ENCODE measurements around the gene POLE2.
"Not testable (repeated sequence)": the region's sequence is repeated elsewhere in the genome, so short reads cannot be mapped to it uniquely, and the experiment has no call there.

Gene POLE2

DNA sequence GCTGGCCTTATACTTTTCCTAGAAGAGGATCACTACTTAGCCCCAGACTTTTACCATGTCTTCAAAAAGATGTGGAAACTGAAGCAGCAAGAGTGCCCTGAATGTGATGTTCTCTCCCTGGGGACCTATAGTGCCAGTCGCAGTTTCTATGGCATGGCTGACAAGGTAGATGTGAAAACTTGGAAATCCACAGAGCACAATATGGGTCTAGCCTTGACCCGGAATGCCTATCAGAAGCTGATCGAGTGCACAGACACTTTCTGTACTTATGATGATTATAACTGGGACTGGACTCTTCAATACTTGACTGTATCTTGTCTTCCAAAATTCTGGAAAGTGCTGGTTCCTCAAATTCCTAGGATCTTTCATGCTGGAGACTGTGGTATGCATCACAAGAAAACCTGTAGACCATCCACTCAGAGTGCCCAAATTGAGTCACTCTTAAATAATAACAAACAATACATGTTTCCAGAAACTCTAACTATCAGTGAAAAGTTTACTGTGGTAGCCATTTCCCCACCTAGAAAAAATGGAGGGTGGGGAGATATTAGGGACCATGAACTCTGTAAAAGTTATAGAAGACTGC lies 65.9 kb downstream of the POLE2 start:
- DNase-seq (ENCODE audit: low read depth in 2 of 2), result no peak
- H3K4me3 ChIP-seq (replicated peaks in 1 of 2; ENCODE audit: low read depth in 2 of 2, low read length in 2 of 2), result peak overlapping the region; percentile 92 to 93
- TF ChIP-seq, protein P1, sequence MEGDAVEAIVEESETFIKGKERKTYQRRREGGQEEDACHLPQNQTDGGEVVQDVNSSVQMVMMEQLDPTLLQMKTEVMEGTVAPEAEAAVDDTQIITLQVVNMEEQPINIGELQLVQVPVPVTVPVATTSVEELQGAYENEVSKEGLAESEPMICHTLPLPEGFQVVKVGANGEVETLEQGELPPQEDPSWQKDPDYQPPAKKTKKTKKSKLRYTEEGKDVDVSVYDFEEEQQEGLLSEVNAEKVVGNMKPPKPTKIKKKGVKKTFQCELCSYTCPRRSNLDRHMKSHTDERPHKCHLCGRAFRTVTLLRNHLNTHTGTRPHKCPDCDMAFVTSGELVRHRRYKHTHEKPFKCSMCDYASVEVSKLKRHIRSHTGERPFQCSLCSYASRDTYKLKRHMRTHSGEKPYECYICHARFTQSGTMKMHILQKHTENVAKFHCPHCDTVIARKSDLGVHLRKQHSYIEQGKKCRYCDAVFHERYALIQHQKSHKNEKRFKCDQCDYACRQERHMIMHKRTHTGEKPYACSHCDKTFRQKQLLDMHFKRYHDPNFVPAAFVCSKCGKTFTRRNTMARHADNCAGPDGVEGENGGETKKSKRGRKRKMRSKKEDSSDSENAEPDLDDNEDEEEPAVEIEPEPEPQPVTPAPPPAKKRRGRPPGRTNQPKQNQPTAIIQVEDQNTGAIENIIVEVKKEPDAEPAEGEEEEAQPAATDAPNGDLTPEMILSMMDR (IDR thresholded peaks at IDR 0.05; ENCODE audit: low read depth, low read length), result no peak

DNA sequence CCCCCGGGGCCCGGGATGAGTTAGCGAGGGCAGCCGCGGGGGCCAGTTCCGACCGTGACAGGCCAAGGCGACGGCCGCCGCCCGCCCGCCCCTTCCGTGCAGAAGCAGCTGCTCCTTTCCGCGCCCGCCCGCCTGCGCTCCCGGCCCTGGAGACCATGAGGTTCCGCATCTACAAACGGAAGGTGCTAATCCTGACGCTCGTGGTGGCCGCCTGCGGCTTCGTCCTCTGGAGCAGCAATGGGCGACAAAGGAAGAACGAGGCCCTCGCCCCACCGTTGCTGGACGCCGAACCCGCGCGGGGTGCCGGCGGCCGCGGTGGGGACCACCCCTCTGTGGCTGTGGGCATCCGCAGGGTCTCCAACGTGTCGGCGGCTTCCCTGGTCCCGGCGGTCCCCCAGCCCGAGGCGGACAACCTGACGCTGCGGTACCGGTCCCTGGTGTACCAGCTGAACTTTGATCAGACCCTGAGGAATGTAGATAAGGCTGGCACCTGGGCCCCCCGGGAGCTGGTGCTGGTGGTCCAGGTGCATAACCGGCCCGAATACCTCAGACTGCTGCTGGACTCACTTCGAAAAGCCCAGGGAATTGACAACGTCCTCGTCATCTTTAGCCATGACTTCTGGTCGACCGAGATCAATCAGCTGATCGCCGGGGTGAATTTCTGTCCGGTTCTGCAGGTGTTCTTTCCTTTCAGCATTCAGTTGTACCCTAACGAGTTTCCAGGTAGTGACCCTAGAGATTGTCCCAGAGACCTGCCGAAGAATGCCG lies 66.7 kb downstream of the POLE2 start:
- TF ChIP-seq, protein P1 (IDR thresholded peaks at IDR 0.05; ENCODE audit: low read depth, low read length), result no peak
- peak overlapping the region; percentile 92 to 93 for H3K4me3 ChIP-seq (replicated peaks in 1 of 2; ENCODE audit: low read depth in 2 of 2, low read length in 2 of 2)
- peak; percentile 65 to 73 for DNase-seq (ENCODE audit: low read depth in 2 of 2)

DNA sequence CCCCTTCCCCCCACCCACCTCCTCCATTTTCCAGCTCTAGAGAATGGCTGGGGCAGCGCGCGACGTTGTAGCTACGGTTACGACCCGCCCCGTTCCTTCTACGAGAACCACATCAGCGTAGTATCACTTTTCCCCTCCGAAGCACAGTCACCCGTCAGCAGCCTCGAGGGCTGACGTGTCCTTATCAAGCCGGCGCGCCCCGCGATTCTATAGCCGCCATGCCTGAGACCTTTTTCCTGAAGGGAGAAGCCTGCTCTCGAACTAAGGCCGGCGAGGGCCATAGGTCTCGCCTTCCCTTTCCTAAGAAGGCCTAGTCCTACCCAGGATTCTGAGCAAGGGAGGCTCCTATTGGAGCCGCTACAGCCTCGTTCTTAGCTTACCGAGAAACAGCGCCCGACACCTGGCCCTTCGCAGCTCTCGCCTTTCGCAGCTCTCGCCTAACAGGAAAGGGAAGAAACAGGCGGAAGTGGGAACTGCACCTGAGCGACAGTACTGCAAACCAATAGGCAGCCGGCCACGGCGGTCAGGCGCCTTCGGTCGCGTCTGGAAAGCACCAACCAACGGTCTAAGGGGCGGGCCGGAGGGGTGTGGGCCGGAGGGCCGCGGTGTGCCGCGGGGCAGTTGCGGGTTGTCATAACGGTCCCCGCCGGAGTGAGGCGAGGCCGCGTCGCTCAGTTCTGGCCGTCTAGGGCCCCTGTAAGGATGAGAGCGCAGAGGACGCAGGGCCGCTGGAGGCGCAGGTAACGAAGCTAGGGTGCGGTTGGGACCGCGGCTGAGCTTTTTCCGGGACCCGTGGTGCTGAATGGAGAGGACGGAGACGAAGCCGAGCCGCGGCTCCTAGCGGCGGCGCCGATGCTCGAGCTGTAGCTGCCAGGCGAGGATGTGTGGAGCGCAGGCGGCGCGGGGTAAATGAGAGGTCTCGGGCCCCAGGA lies 67.6 kb downstream of the POLE2 start, which contains the start of the genes MGAT2 and RPL36AL:
Gene MGAT2, plus strand, starts transcription at position 618 of the 932 bp plus-strand sequence. CDS start 470 bp downstream, outside the sequence.
Gene RPL36AL, minus strand, starts transcription at position 445 of the 932 bp plus-strand sequence. CDS start 1,522 bp downstream, outside the sequence.
- H3K4me3 ChIP-seq (replicated peaks in 1 of 2; ENCODE audit: low read depth in 2 of 2, low read length in 2 of 2), result peak within 1 kb of the TSS; percentile 92 to 93
- peak; percentile 99 for DNase-seq (ENCODE audit: low read depth in 2 of 2)
- TF ChIP-seq, protein P1 (IDR thresholded peaks at IDR 0.05; ENCODE audit: low read depth, low read length), result peak; percentile 41

GRCh38 chr14:49619730-49620129 lies 68.3 kb downstream of the POLE2 start:
- TF ChIP-seq, protein P1 (IDR thresholded peaks at IDR 0.05; ENCODE audit: low read depth, low read length), result no peak
- no peak for DNase-seq (ENCODE audit: low read depth in 2 of 2)
- H3K4me3 ChIP-seq (replicated peaks in 1 of 2; ENCODE audit: low read depth in 2 of 2, low read length in 2 of 2), result peak overlapping the region; percentile 92 to 93

GRCh38 chr14:49619273-49619672 lies 68.7 kb downstream of the POLE2 start:
- DNase-seq (ENCODE audit: low read depth in 2 of 2), result not testable (repeated sequence)
- peak overlapping the region; percentile 92 to 93 for H3K4me3 ChIP-seq (replicated peaks in 1 of 2; ENCODE audit: low read depth in 2 of 2, low read length in 2 of 2)

- no peak overlapping the region for H3K4me3 ChIP-seq (replicated peaks in 1 of 2; ENCODE audit: low read depth in 2 of 2, low read length in 2 of 2)
- TF ChIP-seq, protein P1 (IDR thresholded peaks at IDR 0.05; ENCODE audit: low read depth, low read length), result no peak
- no peak for DNase-seq (ENCODE audit: low read depth in 2 of 2)
These were observed 70.0 kb downstream of the POLE2 start for GRCh38 chr14:49617852-49618519.

Data from cardiac fibroblast (primary cell).